ENCODE data around the gene MRPL54. TPM values are rescaled to one million over a fixed set of nuclear protein-coding genes. Genes with fewer than 3 reads are reported as not detected.

Gene MRPL54
- total and polyA plus RNA-seq, 2 experiments from 2014 or later: 29.7 to 89.9 TPM

GRCh38 chr19:3790941-3791340, 28.5 kb downstream of the MRPL54 start (continued):
- TF ChIP-seq, protein P1, sequence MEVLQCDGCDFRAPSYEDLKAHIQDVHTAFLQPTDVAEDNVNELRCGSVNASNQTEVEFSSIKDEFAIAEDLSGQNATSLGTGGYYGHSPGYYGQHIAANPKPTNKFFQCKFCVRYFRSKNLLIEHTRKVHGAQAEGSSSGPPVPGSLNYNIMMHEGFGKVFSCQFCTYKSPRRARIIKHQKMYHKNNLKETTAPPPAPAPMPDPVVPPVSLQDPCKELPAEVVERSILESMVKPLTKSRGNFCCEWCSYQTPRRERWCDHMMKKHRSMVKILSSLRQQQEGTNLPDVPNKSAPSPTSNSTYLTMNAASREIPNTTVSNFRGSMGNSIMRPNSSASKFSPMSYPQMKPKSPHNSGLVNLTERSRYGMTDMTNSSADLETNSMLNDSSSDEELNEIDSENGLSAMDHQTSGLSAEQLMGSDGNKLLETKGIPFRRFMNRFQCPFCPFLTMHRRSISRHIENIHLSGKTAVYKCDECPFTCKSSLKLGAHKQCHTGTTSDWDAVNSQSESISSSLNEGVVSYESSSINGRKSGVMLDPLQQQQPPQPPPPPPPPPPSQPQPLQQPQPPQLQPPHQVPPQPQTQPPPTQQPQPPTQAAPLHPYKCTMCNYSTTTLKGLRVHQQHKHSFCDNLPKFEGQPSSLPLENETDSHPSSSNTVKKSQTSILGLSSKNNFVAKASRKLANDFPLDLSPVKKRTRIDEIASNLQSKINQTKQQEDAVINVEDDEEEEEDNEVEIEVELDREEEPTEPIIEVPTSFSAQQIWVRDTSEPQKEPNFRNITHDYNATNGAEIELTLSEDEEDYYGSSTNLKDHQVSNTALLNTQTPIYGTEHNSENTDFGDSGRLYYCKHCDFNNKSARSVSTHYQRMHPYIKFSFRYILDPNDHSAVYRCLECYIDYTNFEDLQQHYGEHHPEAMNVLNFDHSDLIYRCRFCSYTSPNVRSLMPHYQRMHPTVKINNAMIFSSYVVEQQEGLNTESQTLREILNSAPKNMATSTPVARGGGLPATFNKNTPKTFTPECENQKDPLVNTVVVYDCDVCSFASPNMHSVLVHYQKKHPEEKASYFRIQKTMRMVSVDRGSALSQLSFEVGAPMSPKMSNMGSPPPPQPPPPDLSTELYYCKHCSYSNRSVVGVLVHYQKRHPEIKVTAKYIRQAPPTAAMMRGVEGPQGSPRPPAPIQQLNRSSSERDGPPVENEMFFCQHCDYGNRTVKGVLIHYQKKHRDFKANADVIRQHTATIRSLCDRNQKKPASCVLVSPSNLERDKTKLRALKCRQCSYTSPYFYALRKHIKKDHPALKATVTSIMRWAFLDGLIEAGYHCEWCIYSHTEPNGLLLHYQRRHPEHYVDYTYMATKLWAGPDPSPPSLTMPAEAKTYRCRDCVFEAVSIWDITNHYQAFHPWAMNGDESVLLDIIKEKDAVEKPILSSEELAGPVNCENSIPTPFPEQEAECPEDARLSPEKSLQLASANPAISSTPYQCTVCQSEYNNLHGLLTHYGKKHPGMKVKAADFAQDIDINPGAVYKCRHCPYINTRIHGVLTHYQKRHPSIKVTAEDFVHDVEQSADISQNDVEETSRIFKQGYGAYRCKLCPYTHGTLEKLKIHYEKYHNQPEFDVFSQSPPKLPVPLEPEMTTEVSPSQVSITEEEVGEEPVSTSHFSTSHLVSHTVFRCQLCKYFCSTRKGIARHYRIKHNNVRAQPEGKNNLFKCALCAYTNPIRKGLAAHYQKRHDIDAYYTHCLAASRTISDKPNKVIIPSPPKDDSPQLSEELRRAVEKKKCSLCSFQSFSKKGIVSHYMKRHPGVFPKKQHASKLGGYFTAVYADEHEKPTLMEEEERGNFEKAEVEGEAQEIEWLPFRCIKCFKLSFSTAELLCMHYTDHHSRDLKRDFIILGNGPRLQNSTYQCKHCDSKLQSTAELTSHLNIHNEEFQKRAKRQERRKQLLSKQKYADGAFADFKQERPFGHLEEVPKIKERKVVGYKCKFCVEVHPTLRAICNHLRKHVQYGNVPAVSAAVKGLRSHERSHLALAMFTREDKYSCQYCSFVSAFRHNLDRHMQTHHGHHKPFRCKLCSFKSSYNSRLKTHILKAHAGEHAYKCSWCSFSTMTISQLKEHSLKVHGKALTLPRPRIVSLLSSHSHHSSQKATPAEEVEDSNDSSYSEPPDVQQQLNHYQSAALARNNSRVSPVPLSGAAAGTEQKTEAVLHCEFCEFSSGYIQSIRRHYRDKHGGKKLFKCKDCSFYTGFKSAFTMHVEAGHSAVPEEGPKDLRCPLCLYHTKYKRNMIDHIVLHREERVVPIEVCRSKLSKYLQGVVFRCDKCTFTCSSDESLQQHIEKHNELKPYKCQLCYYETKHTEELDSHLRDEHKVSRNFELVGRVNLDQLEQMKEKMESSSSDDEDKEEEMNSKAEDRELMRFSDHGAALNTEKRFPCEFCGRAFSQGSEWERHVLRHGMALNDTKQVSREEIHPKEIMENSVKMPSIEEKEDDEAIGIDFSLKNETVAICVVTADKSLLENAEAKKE (CRISPR knock-in tag; IDR thresholded peaks at IDR 0.05): no peak
- TF ChIP-seq ZNF331 (CRISPR knock-in tag; IDR thresholded peaks at IDR 0.05; ENCODE audit: low read depth): no peak
- no peak for TF ChIP-seq EZH2 (IDR thresholded peaks at IDR 0.05; ENCODE audit: low read depth, unreplicated experiment)
- TF ChIP-seq, protein P2, sequence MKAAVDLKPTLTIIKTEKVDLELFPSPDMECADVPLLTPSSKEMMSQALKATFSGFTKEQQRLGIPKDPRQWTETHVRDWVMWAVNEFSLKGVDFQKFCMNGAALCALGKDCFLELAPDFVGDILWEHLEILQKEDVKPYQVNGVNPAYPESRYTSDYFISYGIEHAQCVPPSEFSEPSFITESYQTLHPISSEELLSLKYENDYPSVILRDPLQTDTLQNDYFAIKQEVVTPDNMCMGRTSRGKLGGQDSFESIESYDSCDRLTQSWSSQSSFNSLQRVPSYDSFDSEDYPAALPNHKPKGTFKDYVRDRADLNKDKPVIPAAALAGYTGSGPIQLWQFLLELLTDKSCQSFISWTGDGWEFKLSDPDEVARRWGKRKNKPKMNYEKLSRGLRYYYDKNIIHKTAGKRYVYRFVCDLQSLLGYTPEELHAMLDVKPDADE (IDR thresholded peaks at IDR 0.05): no peak
- TF ChIP-seq, protein P3, sequence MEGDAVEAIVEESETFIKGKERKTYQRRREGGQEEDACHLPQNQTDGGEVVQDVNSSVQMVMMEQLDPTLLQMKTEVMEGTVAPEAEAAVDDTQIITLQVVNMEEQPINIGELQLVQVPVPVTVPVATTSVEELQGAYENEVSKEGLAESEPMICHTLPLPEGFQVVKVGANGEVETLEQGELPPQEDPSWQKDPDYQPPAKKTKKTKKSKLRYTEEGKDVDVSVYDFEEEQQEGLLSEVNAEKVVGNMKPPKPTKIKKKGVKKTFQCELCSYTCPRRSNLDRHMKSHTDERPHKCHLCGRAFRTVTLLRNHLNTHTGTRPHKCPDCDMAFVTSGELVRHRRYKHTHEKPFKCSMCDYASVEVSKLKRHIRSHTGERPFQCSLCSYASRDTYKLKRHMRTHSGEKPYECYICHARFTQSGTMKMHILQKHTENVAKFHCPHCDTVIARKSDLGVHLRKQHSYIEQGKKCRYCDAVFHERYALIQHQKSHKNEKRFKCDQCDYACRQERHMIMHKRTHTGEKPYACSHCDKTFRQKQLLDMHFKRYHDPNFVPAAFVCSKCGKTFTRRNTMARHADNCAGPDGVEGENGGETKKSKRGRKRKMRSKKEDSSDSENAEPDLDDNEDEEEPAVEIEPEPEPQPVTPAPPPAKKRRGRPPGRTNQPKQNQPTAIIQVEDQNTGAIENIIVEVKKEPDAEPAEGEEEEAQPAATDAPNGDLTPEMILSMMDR (conservative IDR thresholded peaks at IDR 0.05; ENCODE audit: low read depth in 2 of 2): no peak
- no peak for TF ChIP-seq CREB1 (CRISPR knock-in tag; IDR thresholded peaks at IDR 0.05; ENCODE audit: low read depth)
- no peak for TF ChIP-seq STAT1 (IDR thresholded peaks at IDR 0.05; ENCODE audit: unreplicated experiment)
